ENCODE results near the gene SAG.
A peak's percentile ranks its signal among the peaks of the same experiment; 100 is the strongest.
"Not testable (repeated sequence)": the region's sequence is repeated elsewhere in the genome, so short reads cannot be mapped to it uniquely, and the experiment has no call there.

Gene SAG

GRCh38 chr2:233334915-233335314, 27.3 kb downstream of the SAG start:
- no peak for DNase-seq

GRCh38 chr2:233336091-233336490, 28.5 kb downstream of the SAG start:
- DNase-seq, result not testable (repeated sequence)

- no peak for DNase-seq
These were observed 28.9 kb downstream of the SAG start for GRCh38 chr2:233336541-233336940.

GRCh38 chr2:233338046-233338445, 30.4 kb downstream of the SAG start:
- DNase-seq, result no peak

- DNase-seq, result no peak
These were observed 31.3 kb downstream of the SAG start for GRCh38 chr2:233338812-233339368.

- DNase-seq, result no peak
These were observed 31.8 kb downstream of the SAG start for GRCh38 chr2:233339427-233339826.

- no peak for DNase-seq
These were observed 33.7 kb downstream of the SAG start for GRCh38 chr2:233341296-233341695.

GRCh38 chr2:233342301-233342700, 34.7 kb downstream of the SAG start:
- no peak for DNase-seq

- DNase-seq, result no peak
These were observed 35.6 kb downstream of the SAG start for GRCh38 chr2:233343171-233343705.

- no peak for DNase-seq
These were observed 38.8 kb downstream of the SAG start for GRCh38 chr2:233346376-233346775.

- no peak for DNase-seq
These were observed 39.3 kb downstream of the SAG start for GRCh38 chr2:233346930-233347329.

GRCh38 chr2:233349005-233349998, 41.7 kb downstream of the SAG start:
- DNase-seq, result peak; percentile 8

- peak; percentile 94 for DNase-seq
These were observed 43.1 kb downstream of the SAG start for GRCh38 chr2:233350708-233351107.

- DNase-seq, result peak; percentile 46
These were observed 43.8 kb downstream of the SAG start for GRCh38 chr2:233351423-233351822.

- DNase-seq, result no peak
These were observed 44.7 kb downstream of the SAG start for GRCh38 chr2:233352141-233352842.

- no peak for DNase-seq
These were observed 45.6 kb downstream of the SAG start for GRCh38 chr2:233353101-233353768.

- DNase-seq, result peak; percentile 52
These were observed 46.3 kb downstream of the SAG start, which contains the start of gene DGKD for GRCh38 chr2:233353769-233354499. DGKD (plus strand) TSS chr2:233354494; CDS start chr2:233354519, 25 bp downstream.

GRCh38 chr2:233354500-233354924, 46.9 kb downstream of the SAG start:
- no peak for DNase-seq

- DNase-seq, result no peak
These were observed 47.5 kb downstream of the SAG start for GRCh38 chr2:233354971-233355574.

GRCh38 chr2:233355916-233356315, 48.3 kb downstream of the SAG start:
- DNase-seq, result no peak

- DNase-seq, result no peak
These were observed 49.1 kb downstream of the SAG start for GRCh38 chr2:233356546-233357308.
